Activated naive CD8-positive, alpha-beta T cell treated with anti-CD3 and anti-CD28 coated beads, Interleukin-2, amount 10 ng/mL, durations not matched to agents 7 days and 5 days (primary cell): Measurements from ENCODE around the gene OLA1. TPM values are rescaled to one million over a fixed set of nuclear protein-coding genes. Genes with fewer than 3 reads are reported as not detected.

ENCODE experiments used
- ATAC-seq: fragments of 150-1000 bp; cut with Tn5 transposase; one replicate; pipeline ENCODE4 v1.10.0; 2021; ENCODE audit warnings: low read depth, moderate library complexity
- POLR2A ChIA-PET: fragments of 350-600 bp; sonication (Branson Sonifier 250); formaldehyde crosslinking; loops from one replicate; lab custom pipeline; 2021; ENCODE audit warnings: antibody characterized with exemption; lab: Charles Lee
- DNase-seq: peaks from one replicate; pipeline ENCODE4 v3.0.0; 2021
- H3K27ac Mint-ChIP-seq: one replicate; pipeline ENCODE4 v1.8.0; 2022; ENCODE audit warnings: mild to moderate bottlenecking, mixed read lengths
- H3K27me3 Mint-ChIP-seq: one replicate; pipeline ENCODE4 v1.8.0; 2022; ENCODE audit warnings: mild to moderate bottlenecking, moderate library complexity, mixed read lengths
- H3K36me3 Mint-ChIP-seq: one replicate; pipeline ENCODE4 v1.8.0; 2021; ENCODE audit warnings: mild to moderate bottlenecking, mixed read lengths
- H3K4me1 Mint-ChIP-seq: one replicate; pipeline ENCODE4 v1.8.0; 2021; ENCODE audit warnings: mixed read lengths
- H3K4me3 Mint-ChIP-seq: one replicate; pipeline ENCODE4 v1.8.0; 2022; ENCODE audit warnings: mild to moderate bottlenecking, moderate library complexity, mixed read lengths
- H3K9me3 Mint-ChIP-seq: one replicate; pipeline ENCODE4 v1.8.0; 2021; ENCODE audit warnings: mixed read lengths
- total RNA-seq, 2 experiments: library from RNA; stranded (reverse); gene quantifications; one replicate each; pipeline ENCODE4 v1.2.3, GENCODE V29; 2021

Gene OLA1
- total RNA-seq, 2 experiments from 2014 or later = 56.2 to 56.3 TPM

GRCh38 chr2:174058026-174058425 is 190.3 kb downstream of the OLA1 start:
- Mint-ChIP-seq H3K9me3 (peaks cover 12% of the 10 kb centered on the region), H3K36me3 (peaks cover 1% of the 10 kb centered on the region), H3K27me3 (peaks cover 12% of the 10 kb centered on the region), H3K27ac (no peak overlapping the region), H3K4me3 (no peak overlapping the region), H3K4me1 (peaks cover 5% of the 10 kb centered on the region)
- no peak for ATAC-seq
- POLR2A ChIA-PET = no interaction called here
- no peak for DNase-seq

DNA sequence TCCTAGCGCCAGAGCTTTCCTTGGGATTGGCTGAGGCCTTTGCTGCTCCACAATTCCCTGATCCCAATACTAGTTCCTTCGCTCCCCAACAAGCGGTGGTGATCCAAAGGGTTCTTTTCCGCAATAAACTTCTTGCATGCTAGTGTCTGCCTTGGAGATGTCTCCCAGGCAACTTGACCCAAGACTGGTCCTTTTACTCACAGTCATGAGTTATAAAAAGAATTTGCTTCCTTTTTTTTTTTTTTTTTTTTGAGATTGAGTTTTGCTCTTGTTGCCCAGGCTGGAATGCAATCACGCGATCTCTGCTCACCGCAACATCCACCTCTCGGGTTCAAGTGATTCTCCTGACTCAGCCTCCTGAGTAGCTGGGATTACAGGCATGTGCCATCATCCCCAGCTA is 193.4 kb downstream of the OLA1 start:
- ATAC-seq (no peak), DNase-seq (no peak)
- Mint-ChIP-seq H3K27me3 (peaks cover 10% of the 10 kb centered on the region), H3K9me3 (peaks cover 12% of the 10 kb centered on the region), H3K27ac (no peak overlapping the region), H3K4me3 (no peak overlapping the region), H3K36me3 (peaks cover 1% of the 10 kb centered on the region), H3K4me1 (peaks cover 5% of the 10 kb centered on the region)
- POLR2A ChIA-PET = no interaction called here

DNA sequence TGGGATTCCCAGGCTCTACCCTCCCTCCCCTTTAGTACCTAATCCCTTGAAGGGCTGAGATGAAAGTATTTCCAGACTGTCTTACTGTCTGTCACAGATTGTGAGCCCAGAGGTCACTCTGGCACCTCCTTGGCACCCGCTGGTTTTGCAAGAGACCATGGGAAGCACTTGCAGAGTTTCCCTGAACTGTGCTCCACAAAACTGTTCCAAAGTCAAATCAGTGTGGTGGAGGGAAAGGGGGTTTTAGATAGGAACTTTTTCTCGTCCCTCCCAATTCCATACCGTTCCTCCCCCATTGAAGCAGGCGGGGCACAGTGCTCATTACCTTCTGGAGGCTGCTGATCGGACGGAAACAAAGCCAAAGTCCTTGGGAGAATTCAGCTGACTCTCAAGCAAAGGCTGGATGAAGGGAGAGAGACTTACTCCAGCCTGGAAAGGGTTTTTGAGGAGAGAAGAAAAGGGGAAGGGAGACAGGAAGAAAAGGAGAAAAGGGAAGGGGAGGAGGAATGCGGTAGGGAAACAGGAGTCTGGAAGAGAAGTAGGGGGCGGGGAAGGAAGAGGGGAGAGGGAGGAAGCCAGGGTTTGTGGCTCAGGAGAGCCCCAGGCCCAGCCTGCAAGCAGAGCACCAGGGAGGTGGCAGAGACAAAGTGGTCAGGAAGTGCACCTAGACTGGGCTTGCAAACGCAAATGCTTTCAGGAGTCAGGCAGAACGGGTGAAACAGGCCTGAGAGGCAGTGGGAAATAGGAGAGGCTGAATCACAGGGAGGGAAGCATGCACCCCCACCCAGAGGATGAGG is 194.8 kb downstream of the OLA1 start:
- DNase-seq (no peak), ATAC-seq (no peak)
- Mint-ChIP-seq H3K4me1 (no peaks in the 10 kb centered on the region), H3K9me3 (peaks cover 3% of the 10 kb centered on the region), H3K36me3 (peaks cover 1% of the 10 kb centered on the region), H3K4me3 (no peak overlapping the region), H3K27ac (no peak overlapping the region), H3K27me3 (peaks cover 13% of the 10 kb centered on the region)
- POLR2A ChIA-PET = no interaction called here

- peaks cover 10% of the 10 kb centered on the region for H3K27me3 Mint-ChIP-seq
These were observed 195.8 kb downstream of the OLA1 start for GRCh38 chr2:174052584-174052976.

DNA sequence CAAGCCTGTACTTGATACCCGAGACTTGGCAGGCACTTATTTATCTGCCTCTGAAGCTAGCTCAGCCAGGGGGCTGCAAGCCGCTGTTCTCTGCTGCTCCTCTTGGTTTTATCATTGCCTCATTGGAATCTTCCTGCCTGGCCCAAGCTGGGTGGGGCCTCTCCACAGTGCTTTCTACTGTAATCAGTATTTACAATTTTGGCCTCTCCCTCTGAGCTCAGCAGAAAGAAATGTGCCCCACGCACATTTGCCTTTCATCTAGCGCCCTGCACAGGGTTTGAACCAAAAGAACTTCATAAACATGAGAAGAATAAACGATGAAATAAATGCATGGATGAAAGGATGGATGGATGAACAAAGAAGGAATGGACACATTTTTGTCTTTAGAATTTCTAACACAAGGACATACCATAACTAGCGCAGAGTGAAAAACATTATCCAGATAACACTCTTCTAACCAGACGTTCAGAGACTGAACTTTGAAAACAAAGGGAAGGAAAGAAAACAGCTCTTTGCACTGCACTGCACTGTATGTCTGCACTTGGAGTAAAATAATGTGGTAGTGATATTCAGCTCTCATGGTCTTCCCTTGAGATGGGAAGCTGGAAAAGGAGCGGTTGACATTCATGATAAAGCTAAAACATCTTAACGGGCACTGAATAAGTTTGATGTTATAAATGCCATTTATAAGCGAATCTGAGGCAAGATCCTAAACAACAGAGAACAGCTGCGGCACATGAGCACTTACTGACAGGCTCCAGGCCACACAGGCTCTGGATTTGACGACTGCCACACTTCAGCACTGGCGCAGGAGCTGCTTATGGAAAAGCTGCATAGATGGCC is 196.4 kb downstream of the OLA1 start:
- ATAC-seq (no peak), DNase-seq (no peak)
- POLR2A ChIA-PET = no interaction called here
- Mint-ChIP-seq H3K27me3 (peaks cover 11% of the 10 kb centered on the region), H3K36me3 (no peaks in the 10 kb centered on the region), H3K4me3 (no peak overlapping the region), H3K4me1 (no peaks in the 10 kb centered on the region), H3K9me3 (no peaks in the 10 kb centered on the region), H3K27ac (no peak overlapping the region)

More at GRCh38 chr2:174052584-174052976, 195.8 kb downstream of the OLA1 start:
- POLR2A ChIA-PET = no interaction called here
- no peaks in the 10 kb centered on the region for H3K4me1 Mint-ChIP-seq
- no peaks in the 10 kb centered on the region for H3K9me3 Mint-ChIP-seq
- H3K36me3 Mint-ChIP-seq = no peaks in the 10 kb centered on the region
- DNase-seq (no peak), ATAC-seq (no peak)
- no peak overlapping the region for H3K27ac Mint-ChIP-seq
- no peak overlapping the region for H3K4me3 Mint-ChIP-seq

DNA sequence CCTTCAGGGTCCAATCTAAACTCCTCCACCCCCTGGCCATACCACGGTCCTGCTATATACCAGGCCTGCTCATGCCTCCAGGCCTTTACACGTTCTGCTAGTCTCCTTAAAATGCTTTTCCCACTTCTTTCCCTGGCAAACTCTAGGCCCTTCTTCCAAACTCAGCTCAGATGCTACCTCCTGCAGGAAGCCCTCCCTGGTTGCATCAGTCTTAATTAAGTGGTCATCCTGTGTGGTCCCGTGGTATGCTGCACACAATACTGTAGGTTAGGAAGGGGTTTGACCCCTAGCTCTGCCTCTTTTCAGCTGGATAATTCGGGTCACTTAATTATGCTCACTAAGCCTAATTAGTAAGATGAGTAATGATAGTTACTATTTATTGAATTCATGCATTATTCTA is 197.3 kb downstream of the OLA1 start:
- no peaks in the 10 kb centered on the region for H3K36me3 Mint-ChIP-seq
- H3K27me3 Mint-ChIP-seq = peaks cover 11% of the 10 kb centered on the region
- H3K4me3 Mint-ChIP-seq = no peak overlapping the region
- H3K9me3 Mint-ChIP-seq = no peaks in the 10 kb centered on the region
- POLR2A ChIA-PET = no interaction called here
- H3K27ac Mint-ChIP-seq = no peak overlapping the region
- DNase-seq (no peak), ATAC-seq (no peak)
- no peaks in the 10 kb centered on the region for H3K4me1 Mint-ChIP-seq

- Mint-ChIP-seq H3K9me3 (no peaks in the 10 kb centered on the region), H3K27ac (no peak overlapping the region), H3K4me1 (no peaks in the 10 kb centered on the region), H3K27me3 (peaks cover 11% of the 10 kb centered on the region), H3K36me3 (no peaks in the 10 kb centered on the region), H3K4me3 (no peak overlapping the region)
- POLR2A ChIA-PET = no interaction called here
- DNase-seq (no peak), ATAC-seq (no peak)
These were observed 198.4 kb downstream of the OLA1 start for GRCh38 chr2:174049895-174050294.

- POLR2A ChIA-PET = no interaction called here
- H3K9me3 Mint-ChIP-seq = no peaks in the 10 kb centered on the region
- no peaks in the 10 kb centered on the region for H3K36me3 Mint-ChIP-seq
- H3K4me3 Mint-ChIP-seq = no peak overlapping the region
- peaks cover 11% of the 10 kb centered on the region for H3K27me3 Mint-ChIP-seq
- H3K4me1 Mint-ChIP-seq = no peaks in the 10 kb centered on the region
- H3K27ac Mint-ChIP-seq = no peak overlapping the region
- DNase-seq (no peak), ATAC-seq (no peak)
These were observed 200.1 kb downstream of the OLA1 start for GRCh38 chr2:174048243-174048642.

- H3K36me3 Mint-ChIP-seq = no peaks in the 10 kb centered on the region
- H3K27me3 Mint-ChIP-seq = peaks cover 10% of the 10 kb centered on the region
- ATAC-seq (no peak), DNase-seq (no peak)
- H3K27ac Mint-ChIP-seq = no peak overlapping the region
- POLR2A ChIA-PET = no interaction called here
- no peaks in the 10 kb centered on the region for H3K4me1 Mint-ChIP-seq
- no peaks in the 10 kb centered on the region for H3K9me3 Mint-ChIP-seq
- no peak overlapping the region for H3K4me3 Mint-ChIP-seq
These were observed 200.6 kb downstream of the OLA1 start for GRCh38 chr2:174047746-174048145.

- Mint-ChIP-seq H3K4me1 (no peaks in the 10 kb centered on the region), H3K9me3 (no peaks in the 10 kb centered on the region), H3K27me3 (peaks cover 8% of the 10 kb centered on the region), H3K4me3 (no peak overlapping the region), H3K27ac (no peak overlapping the region), H3K36me3 (no peaks in the 10 kb centered on the region)
- ATAC-seq = no peak
- no peak for DNase-seq
- POLR2A ChIA-PET = no interaction called here
These were observed 202.2 kb downstream of the OLA1 start for GRCh38 chr2:174046172-174046571.

DNA sequence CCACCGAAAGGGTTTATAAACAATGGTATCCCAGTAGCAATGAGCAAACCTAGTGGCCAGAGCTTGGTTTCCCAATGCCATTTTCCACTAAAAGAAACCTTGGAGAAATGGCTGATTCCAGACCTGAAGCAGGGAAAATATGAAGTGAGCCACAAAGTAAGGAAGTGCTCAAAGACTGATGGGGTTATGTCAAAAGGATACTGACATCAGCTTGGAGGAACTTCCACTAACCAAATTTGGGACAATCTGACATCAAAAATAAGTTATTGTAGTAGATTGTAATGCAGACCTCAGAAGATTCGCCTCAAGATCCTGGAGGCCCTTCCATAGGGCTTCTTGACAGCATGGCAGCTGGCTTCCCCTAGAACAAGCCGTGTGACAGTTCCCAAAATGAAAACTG is 203.8 kb downstream of the OLA1 start:
- Mint-ChIP-seq H3K9me3 (no peaks in the 10 kb centered on the region), H3K4me3 (no peak overlapping the region), H3K4me1 (peaks cover 5% of the 10 kb centered on the region), H3K27ac (no peak overlapping the region), H3K36me3 (no peaks in the 10 kb centered on the region), H3K27me3 (peaks cover 5% of the 10 kb centered on the region)
- POLR2A ChIA-PET = no interaction called here
- no peak for DNase-seq
- no peak for ATAC-seq

DNA sequence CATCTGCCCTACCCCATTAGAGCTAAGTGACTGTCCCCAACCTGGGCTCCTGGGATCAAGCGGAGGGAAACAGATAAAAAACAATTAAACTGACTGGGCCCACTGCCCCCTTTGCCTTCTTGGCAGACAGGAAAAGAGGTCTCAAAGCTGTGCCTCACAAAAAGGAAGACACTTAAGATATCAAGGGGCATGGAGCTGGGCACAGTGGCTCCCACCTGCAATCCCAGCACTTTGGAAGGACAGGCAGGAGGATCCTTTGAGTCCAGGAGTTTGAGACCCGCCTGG is 208.0 kb downstream of the OLA1 start:
- POLR2A ChIA-PET = interaction anchor here (0.8 to 1.4 kb wide), 2 partner anchors 75 to 77 kb away, joined by 3 to 5 read pairs; partner anchors contain the start of gene SP3
- Mint-ChIP-seq H3K36me3 (no peaks in the 10 kb centered on the region), H3K4me3 (no peak overlapping the region), H3K27me3 (peaks cover 2% of the 10 kb centered on the region), H3K27ac (no peak overlapping the region), H3K4me1 (peaks cover 11% of the 10 kb centered on the region), H3K9me3 (no peaks in the 10 kb centered on the region)
- DNase-seq (no peak), ATAC-seq (no peak)

DNA sequence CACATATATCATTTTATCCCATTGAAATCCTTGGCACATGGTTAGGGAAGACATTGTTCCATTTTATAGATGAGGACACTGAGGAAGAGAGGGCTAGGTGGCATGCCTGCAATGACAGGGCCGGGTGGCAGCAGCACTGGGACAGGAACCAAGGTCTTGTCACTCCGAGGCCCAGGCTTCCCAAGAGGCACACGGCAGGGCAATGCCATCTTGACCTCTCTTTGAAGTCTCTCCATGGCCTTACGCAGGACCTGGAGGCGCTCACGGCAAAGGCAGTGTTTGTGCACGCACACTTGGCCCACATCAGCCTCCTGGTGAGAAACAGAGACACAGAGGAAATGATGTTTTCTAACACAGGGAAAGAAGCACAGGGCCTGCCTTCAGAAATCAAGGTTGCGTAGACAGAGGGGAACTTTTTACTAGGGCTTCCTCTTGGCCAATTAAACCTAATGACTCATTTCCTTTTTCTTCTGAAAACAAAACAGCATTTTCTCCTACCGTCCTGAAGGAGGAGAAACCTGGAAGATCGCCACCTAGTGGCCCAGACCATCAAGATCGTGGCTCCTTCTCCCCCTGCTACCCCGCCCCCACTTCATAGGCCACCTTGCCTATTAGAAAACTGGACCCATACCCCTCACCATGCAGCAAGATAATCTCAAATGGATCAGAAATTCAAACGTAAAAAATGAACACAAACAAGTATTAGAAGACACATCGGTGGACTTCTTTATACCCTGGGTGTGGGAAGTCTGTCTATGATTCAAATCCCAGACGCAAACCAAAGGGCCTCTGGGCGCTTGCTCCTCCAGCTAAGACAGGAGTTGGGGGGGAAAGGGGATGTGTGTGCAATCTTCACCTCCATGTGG is 208.5 kb downstream of the OLA1 start:
- DNase-seq (peak; percentile 77), ATAC-seq (peak; percentile 99)
- Mint-ChIP-seq H3K9me3 (no peaks in the 10 kb centered on the region), H3K27ac (peak overlapping the region; percentile 89), H3K36me3 (no peaks in the 10 kb centered on the region), H3K4me3 (peak overlapping the region; percentile 67), H3K27me3 (peaks cover 3% of the 10 kb centered on the region), H3K4me1 (peaks cover 11% of the 10 kb centered on the region)
- POLR2A ChIA-PET = interaction anchor here (0.8 to 1.4 kb wide), 2 partner anchors 75 to 77 kb away, joined by 3 to 5 read pairs; partner anchors contain the start of gene SP3
